Measurements from ENCODE around the gene PPP1R26. TPM values are rescaled to one million over a fixed set of nuclear protein-coding genes. Genes with fewer than 3 reads are reported as not detected.

Gene PPP1R26
- total and polyA plus RNA-seq, 2 of the 4 experiments (the other 2 are of a cell fraction): 3.8 to 5.6 TPM

DNA sequence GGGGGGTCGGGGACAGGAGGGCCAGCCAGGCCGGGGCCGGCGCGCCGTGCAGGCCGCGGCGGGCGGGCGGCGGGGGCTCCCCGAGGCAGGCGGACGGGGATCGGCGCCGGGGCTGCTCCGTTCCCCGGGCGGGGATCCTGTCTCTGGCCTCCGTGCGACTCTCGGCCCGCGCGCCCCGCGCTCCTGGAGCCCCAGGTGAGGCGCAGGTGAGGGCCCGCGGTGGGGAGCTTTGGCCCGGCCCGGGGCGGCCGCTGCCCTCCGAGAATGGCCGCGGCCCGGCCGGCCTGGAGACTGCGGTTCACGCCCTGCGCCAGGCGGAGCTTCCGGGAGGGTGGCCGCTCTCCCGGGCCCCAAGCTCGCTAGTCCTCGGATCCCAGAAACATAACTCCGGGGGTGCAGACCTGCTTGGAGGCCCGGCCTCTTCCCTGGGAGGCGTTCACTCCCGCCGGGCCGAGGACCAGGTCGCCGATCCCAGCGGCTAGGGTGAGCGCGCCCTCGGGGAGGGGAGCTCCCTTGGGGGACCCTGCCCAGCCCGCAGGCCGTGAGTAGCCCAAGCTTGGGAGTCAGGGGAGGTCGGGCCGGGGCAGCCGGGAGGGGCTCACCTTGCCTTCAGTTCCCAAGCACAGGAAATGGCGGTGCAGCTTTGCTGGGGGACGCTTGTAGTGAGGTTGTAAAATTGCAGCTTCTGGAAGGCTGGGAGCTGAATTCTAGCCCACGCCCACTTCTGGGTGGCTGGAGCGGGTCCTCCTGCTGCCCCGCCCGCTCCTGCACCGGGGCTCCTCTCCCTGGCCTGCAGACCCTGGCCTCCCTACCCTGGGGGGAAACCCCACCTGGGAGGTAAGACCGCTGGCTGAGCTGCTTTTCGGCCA is 723 bp downstream of the PPP1R26 start:
- ChIA-PET POLR2A (ENCODE audit: unreplicated experiment) (no interaction called here), CTCF (interaction anchor here (0.5 to 1.2 kb wide), 4 partner anchors 20 to 609 kb away, joined by 3 to 5 read pairs (median 4); no protein-coding TSS in a partner anchor)
- H3K23ac ChIP-seq (ENCODE audit: low read depth, low read length): no peak overlapping the region
- H2BK120ac ChIP-seq (ENCODE audit: low read depth, low read length): no peak overlapping the region
- no peaks in the 10 kb centered on the region for H3K27me3 ChIP-seq (ENCODE audit: control insufficient read depth, insufficient read depth, low read length)
- H3K9me3 ChIP-seq (ENCODE audit: control insufficient read depth, insufficient read depth, low read length): no peaks in the 10 kb centered on the region
- no peak overlapping the region for H4K5ac ChIP-seq (ENCODE audit: low read depth, low read length)
- dilution Hi-C loops (cut with HindIII; ENCODE audit: low sequenced_read_pairs, unreplicated experiment): no loop called here
- no peak overlapping the region for H2BK15ac ChIP-seq (ENCODE audit: low read depth, low read length)
- no peak overlapping the region for H3K56ac ChIP-seq (ENCODE audit: extremely low read depth, insufficient read depth, low read length)
- H3K4me1 ChIP-seq (ENCODE audit: control insufficient read depth, insufficient read depth, low read length): peaks cover 5% of the 10 kb centered on the region; the same call in 1 of the 2 replicates
- H3K4ac ChIP-seq (ENCODE audit: low read depth, low read length): peak overlapping the region; percentile 38; the same call in 1 of the 2 replicates
- H3K27ac ChIP-seq (ENCODE audit: insufficient read depth, low read length): peak overlapping the region; percentile 1; the same call in 1 of the 2 replicates
- H3K9me1 ChIP-seq (ENCODE audit: insufficient read depth, low read length): no peaks in the 10 kb centered on the region
- H4K8ac ChIP-seq (ENCODE audit: low read depth in 2 of 2, low read length in 2 of 2): peak overlapping the region; percentile 49 to 70; a peak in 2 of 4 replicates
- H2BK20ac ChIP-seq (ENCODE audit: low read depth, low read length): no peak overlapping the region
- TF ChIP-seq MAFK (IDR thresholded peaks at IDR 0.05; ENCODE audit: low read depth, low read length): no peak
- no peak for TF ChIP-seq USF2 (IDR thresholded peaks at IDR 0.05; ENCODE audit: low read depth, low read length)
- no peak for TF ChIP-seq RCOR1 (IDR thresholded peaks at IDR 0.05; ENCODE audit: insufficient replicate concordance, low read length)
- no peak for TF ChIP-seq ELK1 (IDR thresholded peaks at IDR 0.05; ENCODE audit: borderline replicate concordance, low read depth, low read length)
- TF ChIP-seq SMC3 (IDR thresholded peaks at IDR 0.05; ENCODE audit: low read depth, low read length): no peak
- no peak for TF ChIP-seq CHD1 (IDR thresholded peaks at IDR 0.05; ENCODE audit: low read depth, low read length)
- TF ChIP-seq CEBPB (IDR thresholded peaks at IDR 0.05; ENCODE audit: low read depth, low read length): no peak
- TF ChIP-seq NFE2L2 (IDR thresholded peaks at IDR 0.05; ENCODE audit: low read depth, low read length): no peak
- intact Hi-C loops (cut with micrococcal nuclease): loop anchor here (2.0 kb wide), 1 partner anchor 394 kb away; the partner anchor contains the start of gene OLFM1
- WGBS, 2 experiments (ENCODE audit: extremely low coverage in 2 of 2, insufficient read length in 1 of 2): 1% methylated on average over 19 of the region's 76 CpGs; no CpG with 5 or more reads in 1 of the 2 experiments
- H4K91ac ChIP-seq (ENCODE audit: insufficient read depth, low read depth, low read length): no peak overlapping the region
- H2AFZ ChIP-seq (replicated peaks; ENCODE audit: low read length, poor library complexity): peak overlapping the region; percentile 99
- peak overlapping the region; percentile 53 for H2AK9ac ChIP-seq (replicated peaks; ENCODE audit: low read depth, low read length, poor library complexity)
- peak; percentile 85 for ATAC-seq (ENCODE audit: low read depth)
- H3K79me1 ChIP-seq (ENCODE audit: low read depth in 1 of 2, low read length in 2 of 2): peaks cover 16 to 17% of the 10 kb centered on the region in 2 experiments; a peak in 2 of 4 replicates
- H2BK5ac ChIP-seq (ENCODE audit: low read depth, low read length, poor library complexity, severe bottlenecking): no peak overlapping the region
- H3K4me2 ChIP-seq (ENCODE audit: low read depth, low read length): peak overlapping the region; percentile 89
- in situ Hi-C loops (cut with MboI; ENCODE audit: low sequenced_read_pairs): no loop called here
- peak overlapping the region; percentile 78 for H3K4me3 ChIP-seq (ENCODE audit: insufficient read depth, low read depth, low read length)
- H3K14ac ChIP-seq (replicated peaks; ENCODE audit: low read depth, low read length): peak overlapping the region; percentile 72
- no TSS peak for BruUV-seq (replicated peaks)
- DNase-seq: peak; percentile 20
- no peak overlapping the region; the same call in 1 of the 2 replicates for H3K18ac ChIP-seq (ENCODE audit: low read depth, low read length)
- peak overlapping the region; percentile 37 for H3K9ac ChIP-seq (ENCODE audit: low read depth, low read length)
- H4K20me1 ChIP-seq (ENCODE audit: insufficient read depth, low read length): no peaks in the 10 kb centered on the region; the same call in 1 of the 2 replicates
- H3K36me3 ChIP-seq (ENCODE audit: control insufficient read depth, insufficient read depth, low read length): peaks cover 12% of the 10 kb centered on the region; the same call in 1 of the 2 replicates
- H2AK5ac ChIP-seq (ENCODE audit: low read depth, low read length): no peak overlapping the region
